ENCODE measurements around the gene UBXN10. TPM values are rescaled to one million over a fixed set of nuclear protein-coding genes. Genes with fewer than 3 reads are reported as not detected.
A peak's percentile ranks its signal among the peaks of the same experiment; 100 is the strongest.

UBXN10 gene
- polyA plus RNA-seq, 2 donors: 0.35 to 1.2 TPM

DNA sequence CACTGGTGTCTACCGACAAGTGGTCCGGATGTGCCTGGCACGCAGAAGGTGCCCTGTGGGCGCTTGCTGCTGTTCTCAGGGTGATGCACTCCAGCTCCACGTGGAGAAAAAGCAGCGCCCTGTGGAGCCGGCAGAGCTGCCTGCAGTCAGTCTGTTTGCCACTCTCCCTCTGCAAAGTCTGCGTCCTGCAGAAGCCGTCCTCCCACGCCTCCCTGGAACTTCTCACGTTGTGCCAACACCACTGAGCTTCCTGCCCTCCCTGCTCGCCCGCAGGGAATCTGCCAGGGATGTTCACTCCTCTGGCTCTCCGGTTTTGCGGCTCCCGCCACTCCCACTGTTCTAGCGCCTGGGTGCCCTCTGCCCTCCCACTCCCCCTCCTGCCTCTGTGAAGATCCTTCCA, 19.8 kb upstream of the UBXN10 start:
- WGBS, 2 donors: 43 to 54% methylated on average over 17 of the region's 17 CpGs
- Histone ChIP-seq H3K4me1 (ENCODE audit: control insufficient read depth in 2 of 2, insufficient read depth in 2 of 2, low read length in 1 of 2) (peaks cover 0 to 2% of the 10 kb centered on the region in 2 donors), H3K9me3 (ENCODE audit: control insufficient read depth in 2 of 2, insufficient read depth in 1 of 2, low read depth in 1 of 2, low read length in 1 of 2) (peaks cover 3 to 21% of the 10 kb centered on the region in 2 donors), H3K36me3 (ENCODE audit: control insufficient read depth in 2 of 2, insufficient read depth in 2 of 2, low read length in 1 of 2) (no peaks in the 10 kb centered on the region), H3K27ac (ENCODE audit: low read depth in 2 of 2, low read length in 1 of 2) (no peak overlapping the region), H3K27me3 (ENCODE audit: control insufficient read depth in 1 of 2, insufficient read depth in 2 of 2, low read length in 2 of 2) (peaks cover 0 to 3% of the 10 kb centered on the region in 2 donors), H3K4me3 (ENCODE audit: low read depth in 1 of 2, low read length in 2 of 2) (no peak overlapping the region)

DNA sequence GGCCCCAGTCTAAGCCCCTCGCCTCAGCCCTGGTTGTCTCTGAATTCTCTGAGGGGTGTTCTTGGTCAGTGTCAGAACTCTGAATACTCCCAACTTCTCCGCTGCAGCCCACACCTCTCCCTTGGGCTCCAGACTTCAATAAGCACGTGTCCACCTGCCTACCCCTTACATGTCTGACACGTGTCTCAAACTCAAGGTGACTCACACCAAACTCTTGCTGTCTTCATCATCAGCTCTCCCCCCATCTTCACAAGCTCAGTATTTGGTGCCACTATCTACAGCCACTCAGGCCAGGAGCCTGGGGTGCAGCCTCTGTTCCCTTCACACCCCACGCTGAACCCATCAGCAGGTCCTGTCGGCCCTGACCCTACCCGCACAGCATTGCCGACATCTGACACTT, 18.8 kb upstream of the UBXN10 start:
- 82 to 83% methylated on average over 8 of the region's 8 CpGs for WGBS, 2 donors
- Histone ChIP-seq H3K36me3 (ENCODE audit: control insufficient read depth in 2 of 2, insufficient read depth in 2 of 2, low read length in 1 of 2) (no peaks in the 10 kb centered on the region), H3K27me3 (ENCODE audit: control insufficient read depth in 1 of 2, insufficient read depth in 2 of 2, low read length in 2 of 2) (peaks cover 0 to 3% of the 10 kb centered on the region in 2 donors), H3K4me3 (ENCODE audit: low read depth in 1 of 2, low read length in 2 of 2) (no peak overlapping the region), H3K4me1 (ENCODE audit: control insufficient read depth in 2 of 2, insufficient read depth in 2 of 2, low read length in 1 of 2) (peaks cover 0 to 2% of the 10 kb centered on the region in 2 donors), H3K27ac (ENCODE audit: low read depth in 2 of 2, low read length in 1 of 2) (no peak overlapping the region), H3K9me3 (ENCODE audit: control insufficient read depth in 2 of 2, insufficient read depth in 1 of 2, low read depth in 1 of 2, low read length in 1 of 2) (peaks cover 2 to 14% of the 10 kb centered on the region in 2 donors)

DNA sequence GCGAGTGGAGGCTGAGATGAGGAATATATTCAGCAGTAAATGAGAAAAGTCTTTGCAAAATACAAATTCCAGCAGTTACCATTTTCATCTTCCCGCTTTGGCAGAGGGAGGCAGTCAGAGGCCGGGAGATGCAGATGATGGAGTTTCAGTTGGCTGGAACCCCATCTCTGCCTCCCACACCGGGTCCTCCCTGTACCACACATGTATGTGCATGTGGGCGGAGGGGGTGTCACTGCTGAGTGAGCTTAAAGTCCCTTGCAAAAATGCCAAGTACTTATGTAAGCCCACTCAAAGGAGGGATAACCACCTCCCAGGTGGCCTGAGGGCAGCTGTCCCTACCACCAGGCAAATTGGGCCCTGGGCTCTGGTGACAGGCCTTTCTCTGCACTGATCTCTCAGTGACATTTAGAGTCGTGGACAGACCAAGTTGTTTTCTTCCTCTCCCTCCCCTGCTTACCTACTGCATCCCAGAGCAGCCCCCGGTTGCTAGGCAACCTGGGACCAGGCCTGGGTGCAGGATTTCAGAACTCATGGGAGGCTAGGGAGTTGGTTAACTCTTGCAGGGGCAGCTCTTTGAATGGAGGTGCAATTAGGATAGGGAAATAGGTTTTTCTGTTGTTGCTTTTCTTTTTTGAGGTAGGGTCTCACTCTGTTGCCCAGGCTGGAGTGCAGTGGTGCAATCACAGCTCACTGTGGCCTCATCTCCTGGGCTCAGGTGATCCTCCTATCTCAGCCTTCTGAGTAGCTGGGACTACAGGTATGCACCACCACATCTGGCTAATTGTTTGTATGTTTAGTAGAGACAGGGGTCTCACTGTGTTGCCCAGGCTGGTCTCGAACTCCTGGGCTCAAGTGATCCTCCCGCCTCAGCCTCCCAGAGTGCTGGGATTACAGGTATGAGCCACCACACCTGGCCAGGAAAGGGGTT, 17.1 kb upstream of the UBXN10 start:
- Histone ChIP-seq H3K9me3 (ENCODE audit: control insufficient read depth in 2 of 2, insufficient read depth in 1 of 2, low read depth in 1 of 2, low read length in 1 of 2) (peaks cover 0 to 10% of the 10 kb centered on the region in 2 donors), H3K4me1 (ENCODE audit: control insufficient read depth in 2 of 2, insufficient read depth in 2 of 2, low read length in 1 of 2) (peaks cover 0 to 2% of the 10 kb centered on the region in 2 donors), H3K27me3 (ENCODE audit: control insufficient read depth in 1 of 2, insufficient read depth in 2 of 2, low read length in 2 of 2) (peaks cover 0 to 3% of the 10 kb centered on the region in 2 donors), H3K4me3 (ENCODE audit: low read depth in 1 of 2, low read length in 2 of 2) (no peak overlapping the region), H3K27ac (ENCODE audit: low read depth in 2 of 2, low read length in 1 of 2) (no peak overlapping the region), H3K36me3 (ENCODE audit: control insufficient read depth in 2 of 2, insufficient read depth in 2 of 2, low read length in 1 of 2) (no peaks in the 10 kb centered on the region)
- WGBS, 2 donors: 74 to 76% methylated on average over 9 of the region's 9 CpGs

DNA sequence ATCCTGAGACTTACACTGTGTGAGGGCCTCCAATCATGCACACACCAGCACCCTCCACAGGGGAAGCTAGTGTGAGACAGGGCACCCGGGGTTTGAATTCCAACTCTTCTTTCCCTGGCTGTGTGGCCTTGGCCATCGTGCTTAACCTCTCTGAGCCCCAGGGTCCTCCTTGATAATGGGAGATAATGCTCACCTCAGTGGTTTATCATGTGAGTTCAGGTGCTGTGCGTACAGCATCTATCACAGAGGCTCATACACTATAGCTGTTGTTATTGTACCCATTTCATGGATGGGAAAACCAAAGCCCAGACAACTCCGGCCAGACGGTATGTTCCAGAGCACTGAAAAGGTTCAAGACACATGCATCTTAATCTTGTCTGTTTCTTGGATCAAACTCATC, 16.0 kb upstream of the UBXN10 start:
- no peaks in the 10 kb centered on the region for H3K36me3 ChIP-seq (ENCODE audit: control insufficient read depth in 2 of 2, insufficient read depth in 2 of 2, low read length in 1 of 2)
- peaks cover 0 to 3% of the 10 kb centered on the region in 2 donors for H3K9me3 ChIP-seq (ENCODE audit: control insufficient read depth in 2 of 2, insufficient read depth in 1 of 2, low read depth in 1 of 2, low read length in 1 of 2)
- 81 to 88% methylated on average over 5 of the region's 5 CpGs for WGBS, 2 donors
- peaks cover 0 to 3% of the 10 kb centered on the region in 2 donors for H3K27me3 ChIP-seq (ENCODE audit: control insufficient read depth in 1 of 2, insufficient read depth in 2 of 2, low read length in 2 of 2)
- H3K27ac ChIP-seq (ENCODE audit: low read depth in 2 of 2, low read length in 1 of 2): no peak overlapping the region
- peaks cover 0 to 2% of the 10 kb centered on the region in 2 donors for H3K4me1 ChIP-seq (ENCODE audit: control insufficient read depth in 2 of 2, insufficient read depth in 2 of 2, low read length in 1 of 2)
- no peak overlapping the region for H3K4me3 ChIP-seq (ENCODE audit: low read depth in 1 of 2, low read length in 2 of 2)

DNA sequence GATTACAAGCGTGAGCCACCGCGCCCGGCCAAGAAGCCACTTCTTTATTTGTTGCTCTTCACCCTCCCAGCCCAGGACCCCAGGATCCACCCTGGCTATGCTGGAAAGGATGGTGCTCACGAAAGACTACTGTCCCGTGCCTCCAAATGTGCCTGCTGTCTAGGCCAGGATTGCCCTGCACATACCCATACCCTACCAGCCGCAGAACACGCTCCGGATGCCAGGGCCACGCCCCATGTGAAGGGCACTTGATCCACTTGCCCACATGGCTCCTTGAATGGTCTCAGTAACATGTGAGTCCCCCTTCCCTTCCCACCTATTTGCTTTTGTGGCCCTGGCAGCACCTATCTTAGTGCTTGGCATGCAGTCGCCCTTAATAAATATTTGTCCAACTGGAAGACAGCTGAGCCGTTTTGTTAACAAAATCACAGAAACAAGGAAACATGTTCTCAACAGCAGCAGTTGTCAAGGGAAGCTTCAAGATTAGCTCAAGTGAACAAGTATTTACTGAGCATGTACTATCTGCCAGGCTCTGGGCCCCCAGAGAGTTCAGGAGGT, 13.8 kb upstream of the UBXN10 start:
- H3K4me1 ChIP-seq (ENCODE audit: control insufficient read depth in 2 of 2, insufficient read depth in 2 of 2, low read length in 1 of 2): no peaks in the 10 kb centered on the region
- no peak overlapping the region for H3K27ac ChIP-seq (ENCODE audit: low read depth in 2 of 2, low read length in 1 of 2)
- H3K9me3 ChIP-seq (ENCODE audit: control insufficient read depth in 2 of 2, insufficient read depth in 1 of 2, low read depth in 1 of 2, low read length in 1 of 2): no peaks in the 10 kb centered on the region
- H3K36me3 ChIP-seq (ENCODE audit: control insufficient read depth in 2 of 2, insufficient read depth in 2 of 2, low read length in 1 of 2): no peaks in the 10 kb centered on the region
- peaks cover 0 to 3% of the 10 kb centered on the region in 2 donors for H3K27me3 ChIP-seq (ENCODE audit: control insufficient read depth in 1 of 2, insufficient read depth in 2 of 2, low read length in 2 of 2)
- WGBS, 2 donors: 87 to 90% methylated on average over 12 of the region's 12 CpGs
- H3K4me3 ChIP-seq (ENCODE audit: low read depth in 1 of 2, low read length in 2 of 2): no peak overlapping the region

DNA sequence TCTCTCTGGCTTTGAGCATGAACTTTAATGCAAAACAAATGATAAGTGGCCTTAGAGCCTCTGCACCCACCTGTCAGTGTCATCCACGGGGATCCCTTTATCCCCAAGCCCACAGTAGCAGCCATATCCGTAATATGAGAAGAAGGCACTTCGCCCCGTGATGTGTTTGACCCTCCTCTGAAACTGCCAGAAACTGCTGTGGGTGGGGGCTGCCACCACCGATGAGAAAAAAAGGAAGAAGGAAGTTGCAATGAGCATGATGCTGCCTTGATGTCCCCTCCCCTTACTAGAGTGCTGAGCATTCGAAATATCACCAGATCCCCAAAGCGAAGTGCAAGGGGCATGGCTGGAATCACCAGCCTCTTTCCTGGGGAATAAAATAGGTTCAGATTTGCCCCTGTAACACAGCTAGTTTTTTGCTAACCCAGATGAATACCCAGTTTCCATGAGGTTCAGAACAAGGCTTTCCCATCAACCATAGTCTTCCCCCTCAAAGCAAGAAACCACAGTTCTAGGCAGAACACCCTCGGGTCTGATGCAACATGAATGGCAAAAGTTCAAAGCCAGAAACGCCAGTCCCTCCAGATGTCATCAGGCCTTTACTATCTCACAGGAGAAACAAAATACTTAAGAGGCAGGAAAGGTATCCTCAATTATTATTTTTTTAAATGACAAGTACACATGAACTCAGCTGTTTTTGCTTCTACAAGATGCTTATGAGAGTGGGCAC, 10.8 kb upstream of the UBXN10 start:
- Histone ChIP-seq H3K9me3 (ENCODE audit: control insufficient read depth in 2 of 2, insufficient read depth in 1 of 2, low read depth in 1 of 2, low read length in 1 of 2) (peaks cover 0 to 8% of the 10 kb centered on the region in 2 donors), H3K27ac (ENCODE audit: low read depth in 2 of 2, low read length in 1 of 2) (no peak overlapping the region), H3K4me1 (ENCODE audit: control insufficient read depth in 2 of 2, insufficient read depth in 2 of 2, low read length in 1 of 2) (no peaks in the 10 kb centered on the region), H3K27me3 (ENCODE audit: control insufficient read depth in 1 of 2, insufficient read depth in 2 of 2, low read length in 2 of 2) (no peaks in the 10 kb centered on the region), H3K4me3 (ENCODE audit: low read depth in 1 of 2, low read length in 2 of 2) (no peak overlapping the region), H3K36me3 (ENCODE audit: control insufficient read depth in 2 of 2, insufficient read depth in 2 of 2, low read length in 1 of 2) (no peaks in the 10 kb centered on the region)
- 62 to 64% methylated on average over 9 of the region's 9 CpGs for WGBS, 2 donors

DNA sequence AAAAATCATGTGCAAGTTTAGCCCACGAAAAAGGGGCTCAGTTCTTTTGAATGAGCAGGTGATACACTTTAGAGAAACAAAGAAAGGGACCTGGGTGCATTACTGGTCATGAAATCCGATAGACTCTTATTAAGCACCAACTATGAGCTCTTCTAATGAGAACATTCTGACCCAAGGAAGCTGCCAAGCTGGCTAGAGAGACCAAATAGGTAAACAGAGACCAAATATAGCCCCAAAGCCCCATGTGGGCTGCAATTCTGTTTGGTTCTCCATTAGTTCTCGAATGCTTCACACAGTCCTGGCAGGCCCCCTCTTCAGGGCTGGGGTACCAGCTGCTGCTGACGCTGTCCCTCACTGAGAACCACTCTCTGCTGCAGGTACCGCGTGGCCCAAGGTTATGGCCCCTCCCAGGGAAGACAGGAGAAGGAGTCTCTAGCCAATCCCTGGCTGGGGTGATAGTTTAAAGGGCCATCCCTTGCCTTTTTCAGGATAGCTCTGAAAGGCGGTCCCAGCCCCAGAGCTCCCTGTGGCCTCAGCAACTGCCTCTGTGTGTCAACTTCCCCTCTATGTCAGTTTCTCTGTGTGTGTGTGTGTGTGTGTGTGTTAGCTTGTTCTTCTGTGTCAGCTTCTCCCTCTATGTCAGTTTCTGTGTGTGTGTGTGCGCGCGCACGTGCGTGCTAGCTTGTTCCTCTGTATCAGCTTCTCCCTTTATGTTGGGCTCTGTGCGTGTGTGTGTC, 7.1 kb upstream of the UBXN10 start:
- WGBS, 2 donors: 80 to 82% methylated on average over 13 of the region's 13 CpGs
- Histone ChIP-seq H3K27ac (ENCODE audit: low read depth in 2 of 2, low read length in 1 of 2) (peak overlapping the region in 1 of 2 donors; percentile 37), H3K27me3 (ENCODE audit: control insufficient read depth in 1 of 2, insufficient read depth in 2 of 2, low read length in 2 of 2) (no peaks in the 10 kb centered on the region), H3K4me3 (ENCODE audit: low read depth in 1 of 2, low read length in 2 of 2) (no peak overlapping the region), H3K4me1 (ENCODE audit: control insufficient read depth in 2 of 2, insufficient read depth in 2 of 2, low read length in 1 of 2) (no peaks in the 10 kb centered on the region), H3K36me3 (ENCODE audit: control insufficient read depth in 2 of 2, insufficient read depth in 2 of 2, low read length in 1 of 2) (no peaks in the 10 kb centered on the region), H3K9me3 (ENCODE audit: control insufficient read depth in 2 of 2, insufficient read depth in 1 of 2, low read depth in 1 of 2, low read length in 1 of 2) (peaks cover 0 to 10% of the 10 kb centered on the region in 2 donors)

DNA sequence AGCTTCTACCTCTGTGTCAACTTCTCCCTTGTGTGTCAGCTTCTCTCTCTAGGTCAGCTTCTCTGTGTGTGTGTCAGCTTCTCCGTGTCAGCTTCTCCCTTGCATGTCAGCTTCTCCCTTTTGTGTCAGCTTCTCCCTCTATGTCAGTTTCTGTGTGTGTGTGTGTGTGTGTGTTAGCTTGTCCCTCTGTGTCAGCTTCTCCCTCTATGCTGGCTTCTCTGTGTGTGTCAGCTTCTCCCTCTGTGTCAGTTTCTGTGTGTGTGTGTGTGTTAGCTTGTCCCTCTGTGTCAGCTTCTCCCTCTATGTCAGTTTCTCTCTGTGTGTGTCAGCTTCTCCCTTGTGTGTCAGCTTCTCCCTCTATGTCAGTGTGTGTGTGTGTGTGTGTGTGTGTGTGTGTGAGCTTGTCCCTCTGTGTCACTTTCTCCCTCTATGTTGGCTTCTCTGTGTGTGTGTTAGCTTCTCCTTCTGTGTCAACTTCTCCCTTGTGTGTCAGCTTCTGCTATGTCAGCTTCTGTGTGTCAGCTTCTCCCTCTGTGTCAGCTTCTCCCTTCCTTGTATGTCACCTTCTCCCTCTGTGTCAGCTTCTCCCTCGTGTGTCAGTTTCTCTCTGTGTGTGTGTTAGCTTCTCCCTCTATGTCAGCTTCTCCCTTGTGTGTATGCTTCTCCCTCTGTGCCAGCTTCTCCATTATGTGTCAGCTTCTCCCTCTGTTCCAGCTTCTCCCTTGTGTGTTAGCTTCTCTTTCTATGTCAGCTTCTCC, 6.3 kb upstream of the UBXN10 start:
- 91 to 95% methylated on average over 2 of the region's 2 CpGs for WGBS, 2 donors
- Histone ChIP-seq H3K36me3 (ENCODE audit: control insufficient read depth in 2 of 2, insufficient read depth in 2 of 2, low read length in 1 of 2) (no peaks in the 10 kb centered on the region), H3K27ac (ENCODE audit: low read depth in 2 of 2, low read length in 1 of 2) (peak overlapping the region in 1 of 2 donors; percentile 37), H3K27me3 (ENCODE audit: control insufficient read depth in 1 of 2, insufficient read depth in 2 of 2, low read length in 2 of 2) (no peaks in the 10 kb centered on the region), H3K4me3 (ENCODE audit: low read depth in 1 of 2, low read length in 2 of 2) (no peak overlapping the region), H3K9me3 (ENCODE audit: control insufficient read depth in 2 of 2, insufficient read depth in 1 of 2, low read depth in 1 of 2, low read length in 1 of 2) (peaks cover 0 to 10% of the 10 kb centered on the region in 2 donors), H3K4me1 (ENCODE audit: control insufficient read depth in 2 of 2, insufficient read depth in 2 of 2, low read length in 1 of 2) (no peaks in the 10 kb centered on the region)

Measured in esophagus (tissue), 2 donors.